Activated CD4-positive, alpha-beta T cell treated with anti-CD3 and anti-CD28 coated beads, Interleukin-2, amount 50 U/mL, for 48 hours (primary cell): ENCODE measurements around the gene CRISP1.
"Not testable (repeated sequence)": the region's sequence is repeated elsewhere in the genome, so short reads cannot be mapped to it uniquely, and the experiment has no call there.

Source experiments
- DNase-seq, 2 experiments: peaks; one replicate each; pipeline ENCODE4 v3.0.0-alpha.2; 2020

CRISP1 gene

GRCh38 chr6:49866485-49866943, at the start of gene CRISP1:
CRISP1 (minus strand) TSS chr6:49866535; CDS start chr6:49857400, 9,135 bp downstream.
- no peak for DNase-seq

GRCh38 chr6:49915035-49915434, 48.7 kb upstream of the CRISP1 start:
- no peak for DNase-seq

GRCh38 chr6:49913636-49914375, 47.5 kb upstream of the CRISP1 start:
- no peak for DNase-seq

GRCh38 chr6:49912196-49912595, 45.9 kb upstream of the CRISP1 start:
- no peak for DNase-seq

- DNase-seq: no peak
Observed at GRCh38 chr6:49911252-49911651, 44.9 kb upstream of the CRISP1 start.

GRCh38 chr6:49909563-49909962, 43.2 kb upstream of the CRISP1 start:
- DNase-seq: no peak

GRCh38 chr6:49906526-49906925, 40.2 kb upstream of the CRISP1 start:
- DNase-seq: no peak

- DNase-seq: no peak
Observed at GRCh38 chr6:49905296-49905695, 39.0 kb upstream of the CRISP1 start.

- DNase-seq: no peak
Observed at GRCh38 chr6:49902856-49903255, 36.5 kb upstream of the CRISP1 start.

- DNase-seq: no peak
Observed at GRCh38 chr6:49898904-49899566, 32.7 kb upstream of the CRISP1 start.

- not testable (repeated sequence) for DNase-seq
Observed at GRCh38 chr6:49895553-49895952, 29.2 kb upstream of the CRISP1 start.

- no peak for DNase-seq
Observed at GRCh38 chr6:49892280-49892679, 25.9 kb upstream of the CRISP1 start.

- DNase-seq: no peak
Observed at GRCh38 chr6:49890988-49891387, 24.7 kb upstream of the CRISP1 start.

GRCh38 chr6:49888742-49889431, 22.6 kb upstream of the CRISP1 start:
- DNase-seq: no peak

- no peak for DNase-seq
Observed at GRCh38 chr6:49868951-49869529, 2.7 kb upstream of the CRISP1 start.

GRCh38 chr6:49856282-49856681, 10.1 kb downstream of the CRISP1 start:
- DNase-seq: no peak

GRCh38 chr6:49855221-49855620, 11.1 kb downstream of the CRISP1 start:
- no peak for DNase-seq

GRCh38 chr6:49852975-49853374, 13.4 kb downstream of the CRISP1 start:
- no peak for DNase-seq

- no peak for DNase-seq
Observed at GRCh38 chr6:49849213-49849907, 17.0 kb downstream of the CRISP1 start.

- DNase-seq: no peak
Observed at GRCh38 chr6:49847673-49848072, 18.7 kb downstream of the CRISP1 start.

- DNase-seq: no peak
Observed at GRCh38 chr6:49847014-49847413, 19.3 kb downstream of the CRISP1 start.

- no peak for DNase-seq
Observed at GRCh38 chr6:49841424-49841823, 24.9 kb downstream of the CRISP1 start.

- no peak for DNase-seq
Observed at GRCh38 chr6:49839957-49840356, 26.4 kb downstream of the CRISP1 start.
